HG02938 (cell line): Measurements from ENCODE around the gene CEP44.
"Not testable (repeated sequence)": the region's sequence is repeated elsewhere in the genome, so short reads cannot be mapped to it uniquely, and the experiment has no call there.

ENCODE experiments used
- ATAC-seq: cut with Tn5 transposase; IDR thresholded peaks from one replicate; pipeline ENCODE4 v1.9.1; 2021; ENCODE audit warnings: mild to moderate bottlenecking, moderate library complexity; ENCODE audit not compliant: unreplicated experiment

The CEP44 gene

GRCh38 chr4:174380206-174380605, 96.5 kb downstream of the CEP44 start:
- not testable (repeated sequence) for ATAC-seq

- ATAC-seq: no peak
These were observed 97.2 kb downstream of the CEP44 start for GRCh38 chr4:174380699-174381439.

- no peak for ATAC-seq
These were observed 97.7 kb downstream of the CEP44 start for GRCh38 chr4:174381440-174381800.
